Tibial nerve (tissue), 4 donors: ENCODE results near the gene FBN1.

ENCODE experiments used
- EP300 ChIP-seq, 2 donors: sonication (generic); formaldehyde crosslinking; IDR thresholded peaks; one replicate each; pipeline ENCODE4 v1.6.1; 2017; ENCODE audit warnings: antibody characterized with exemption in 2 of 2, mild to moderate bottlenecking in 1 of 2
- TF ChIP-seq, protein P1 (sequence below), 5 experiments: fragments of 200-600 bp in 3 of 5; fragments of 450-650 bp in 2 of 5; sonication (generic) in 3 of 5; IDR thresholded peaks; one replicate each; pipeline ENCODE4 v1.5.1; 2016 to 2019; ENCODE audit warnings: antibody characterized with exemption in 5 of 5, mild to moderate bottlenecking in 3 of 5, moderate library complexity in 2 of 5

DNA sequence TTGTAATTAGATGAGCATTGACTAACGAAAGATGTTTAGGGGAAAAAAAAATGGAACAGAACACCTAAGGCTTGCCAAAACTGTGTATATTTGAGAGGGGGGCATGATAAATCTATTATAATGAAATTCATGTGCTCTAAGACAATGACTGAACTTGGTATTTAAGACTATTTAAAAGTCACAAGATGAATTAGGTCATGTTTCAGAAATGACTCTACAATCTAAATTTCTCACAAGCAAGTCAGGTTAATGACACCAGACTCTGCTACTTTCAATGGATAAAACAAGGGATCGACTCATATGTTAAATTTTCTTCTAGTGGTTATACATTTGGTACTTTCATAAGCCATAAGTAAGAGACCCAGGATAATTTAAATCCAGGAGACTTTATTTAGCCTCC is 235.9 kb downstream of the FBN1 start:
- TF ChIP-seq, protein P1, sequence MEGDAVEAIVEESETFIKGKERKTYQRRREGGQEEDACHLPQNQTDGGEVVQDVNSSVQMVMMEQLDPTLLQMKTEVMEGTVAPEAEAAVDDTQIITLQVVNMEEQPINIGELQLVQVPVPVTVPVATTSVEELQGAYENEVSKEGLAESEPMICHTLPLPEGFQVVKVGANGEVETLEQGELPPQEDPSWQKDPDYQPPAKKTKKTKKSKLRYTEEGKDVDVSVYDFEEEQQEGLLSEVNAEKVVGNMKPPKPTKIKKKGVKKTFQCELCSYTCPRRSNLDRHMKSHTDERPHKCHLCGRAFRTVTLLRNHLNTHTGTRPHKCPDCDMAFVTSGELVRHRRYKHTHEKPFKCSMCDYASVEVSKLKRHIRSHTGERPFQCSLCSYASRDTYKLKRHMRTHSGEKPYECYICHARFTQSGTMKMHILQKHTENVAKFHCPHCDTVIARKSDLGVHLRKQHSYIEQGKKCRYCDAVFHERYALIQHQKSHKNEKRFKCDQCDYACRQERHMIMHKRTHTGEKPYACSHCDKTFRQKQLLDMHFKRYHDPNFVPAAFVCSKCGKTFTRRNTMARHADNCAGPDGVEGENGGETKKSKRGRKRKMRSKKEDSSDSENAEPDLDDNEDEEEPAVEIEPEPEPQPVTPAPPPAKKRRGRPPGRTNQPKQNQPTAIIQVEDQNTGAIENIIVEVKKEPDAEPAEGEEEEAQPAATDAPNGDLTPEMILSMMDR (IDR thresholded peaks at IDR 0.05): no peak
- TF ChIP-seq EP300 (IDR thresholded peaks at IDR 0.05): no peak
